ENCODE measurements around the gene NKX1-1.

Gene NKX1-1

GRCh38 chr4:1403591-1404572 lies 2.4 kb downstream of the NKX1-1 start:
- H3K4me3 ChIP-seq (ENCODE audit: control insufficient read depth, low read depth, low read length), result no peak overlapping the region
- DNase-seq (ENCODE audit: low read depth), result no peak
- TF ChIP-seq, protein P1, sequence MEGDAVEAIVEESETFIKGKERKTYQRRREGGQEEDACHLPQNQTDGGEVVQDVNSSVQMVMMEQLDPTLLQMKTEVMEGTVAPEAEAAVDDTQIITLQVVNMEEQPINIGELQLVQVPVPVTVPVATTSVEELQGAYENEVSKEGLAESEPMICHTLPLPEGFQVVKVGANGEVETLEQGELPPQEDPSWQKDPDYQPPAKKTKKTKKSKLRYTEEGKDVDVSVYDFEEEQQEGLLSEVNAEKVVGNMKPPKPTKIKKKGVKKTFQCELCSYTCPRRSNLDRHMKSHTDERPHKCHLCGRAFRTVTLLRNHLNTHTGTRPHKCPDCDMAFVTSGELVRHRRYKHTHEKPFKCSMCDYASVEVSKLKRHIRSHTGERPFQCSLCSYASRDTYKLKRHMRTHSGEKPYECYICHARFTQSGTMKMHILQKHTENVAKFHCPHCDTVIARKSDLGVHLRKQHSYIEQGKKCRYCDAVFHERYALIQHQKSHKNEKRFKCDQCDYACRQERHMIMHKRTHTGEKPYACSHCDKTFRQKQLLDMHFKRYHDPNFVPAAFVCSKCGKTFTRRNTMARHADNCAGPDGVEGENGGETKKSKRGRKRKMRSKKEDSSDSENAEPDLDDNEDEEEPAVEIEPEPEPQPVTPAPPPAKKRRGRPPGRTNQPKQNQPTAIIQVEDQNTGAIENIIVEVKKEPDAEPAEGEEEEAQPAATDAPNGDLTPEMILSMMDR (conservative IDR thresholded peaks at IDR 0.05; ENCODE audit: control insufficient read depth, insufficient read depth, low read depth, low read length), result no peak

DNA sequence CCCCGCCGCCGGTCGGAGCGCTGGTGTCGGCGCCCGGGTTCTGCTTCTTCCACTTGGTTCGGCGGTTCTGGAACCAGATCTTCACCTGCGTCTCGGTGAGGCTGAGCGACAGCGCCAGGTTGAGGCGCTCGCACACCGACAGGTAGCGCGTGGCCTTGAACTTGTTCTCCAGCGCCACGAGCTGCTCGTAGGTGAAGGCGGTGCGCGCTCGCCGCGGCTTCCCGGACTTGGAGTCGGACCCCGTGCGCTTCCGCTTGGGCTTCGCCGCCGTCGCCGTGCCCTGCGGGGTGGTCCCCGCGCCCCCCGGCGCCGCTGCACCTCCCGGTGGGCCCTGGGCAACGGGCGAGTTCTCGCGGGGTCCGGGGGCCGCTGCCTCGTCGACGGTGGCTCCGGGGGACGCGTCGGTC lies 3.1 kb downstream of the NKX1-1 start:
- no peak for DNase-seq (ENCODE audit: low read depth)
- TF ChIP-seq, protein P1 (conservative IDR thresholded peaks at IDR 0.05; ENCODE audit: control insufficient read depth, insufficient read depth, low read depth, low read length), result no peak
- H3K4me3 ChIP-seq (ENCODE audit: control insufficient read depth, low read depth, low read length), result no peak overlapping the region

GRCh38 chr4:1402516-1403091 lies 3.6 kb downstream of the NKX1-1 start:
- DNase-seq (ENCODE audit: low read depth), result no peak
- TF ChIP-seq, protein P1 (conservative IDR thresholded peaks at IDR 0.05; ENCODE audit: control insufficient read depth, insufficient read depth, low read depth, low read length), result no peak

DNA sequence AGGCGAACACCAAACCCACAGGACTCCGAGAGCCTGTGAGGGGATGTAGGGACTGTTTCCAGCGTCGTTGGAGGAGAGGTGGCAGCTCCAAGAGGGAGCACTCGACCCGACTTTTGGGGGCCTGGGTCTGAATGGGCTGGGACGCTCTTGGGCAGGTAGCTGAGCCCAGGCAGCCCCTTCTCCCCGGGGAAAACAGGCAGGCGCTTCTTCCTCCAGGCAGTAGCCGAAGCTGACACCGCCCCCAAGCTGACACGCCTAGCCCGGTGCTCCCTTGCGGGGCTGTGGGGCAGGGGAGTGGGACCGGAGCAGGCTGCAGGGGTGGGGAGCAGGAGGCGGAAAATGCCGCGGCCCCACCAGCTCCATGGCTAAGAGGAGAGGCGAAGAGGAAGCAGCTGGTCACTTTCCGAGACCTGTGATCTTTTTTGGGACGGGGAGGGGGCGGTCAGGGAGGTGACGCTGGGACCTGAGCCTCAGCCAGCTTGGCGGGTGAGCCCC lies 4.2 kb downstream of the NKX1-1 start:
- TF ChIP-seq, protein P1 (conservative IDR thresholded peaks at IDR 0.05; ENCODE audit: control insufficient read depth, insufficient read depth, low read depth, low read length), result no peak
- H3K4me3 ChIP-seq (ENCODE audit: control insufficient read depth, low read depth, low read length), result no peak overlapping the region
- DNase-seq (ENCODE audit: low read depth), result no peak

More at GRCh38 chr4:1402516-1403091, 3.6 kb downstream of the NKX1-1 start:
- H3K4me3 ChIP-seq (ENCODE audit: control insufficient read depth, low read depth, low read length), result no peak overlapping the region

- no peak overlapping the region for H3K4me3 ChIP-seq (ENCODE audit: control insufficient read depth, low read depth, low read length)
- DNase-seq (ENCODE audit: low read depth), result no peak
- TF ChIP-seq, protein P1 (conservative IDR thresholded peaks at IDR 0.05; ENCODE audit: control insufficient read depth, insufficient read depth, low read depth, low read length), result no peak
Observed at GRCh38 chr4:1401409-1402020, 4.7 kb downstream of the NKX1-1 start.

GRCh38 chr4:1400831-1401408 lies 5.3 kb downstream of the NKX1-1 start:
- H3K4me3 ChIP-seq (ENCODE audit: control insufficient read depth, low read depth, low read length), result no peak overlapping the region
- TF ChIP-seq, protein P1 (conservative IDR thresholded peaks at IDR 0.05; ENCODE audit: control insufficient read depth, insufficient read depth, low read depth, low read length), result no peak
- DNase-seq (ENCODE audit: low read depth), result no peak
